H1 (cell line): ENCODE data around the gene WNT9B. TPM values are rescaled to one million over a fixed set of nuclear protein-coding genes. Genes with fewer than 3 reads are reported as not detected.
A peak's percentile ranks its signal among the peaks of the same experiment; 100 is the strongest.

Experiments
- BACH1 ChIP-seq: IDR thresholded peaks from 2 replicates; pipeline ENCODE4 v1.6.1; 2012; ENCODE audit warnings: low read length, improper control_type of control experiment
- CBX5 ChIP-seq: fragments of 300-800, 300-1000 bp; sonication (generic); IDR thresholded peaks from 2 replicates; pipeline ENCODE4 v1.7.1; 2016; ENCODE audit warnings: antibody characterized with exemption, low read length, low read depth
- CHD1 ChIP-seq: IDR thresholded peaks from 2 replicates; pipeline ENCODE4 v1.6.1; 2012; ENCODE audit warnings: low read depth, low read length, improper control_type of control experiment
- CREB1 ChIP-seq: IDR thresholded peaks from 2 replicates; pipeline ENCODE4 v1.6.1; 2012; ENCODE audit warnings: inconsistent platforms
- EP300 ChIP-seq, 2 experiments: IDR thresholded peaks; 1 replicate in 1 of 2; 2 replicates in 1 of 2; pipeline ENCODE4 v1.6.1; 2011 to 2012; ENCODE audit warnings: low read depth in 2 of 2, low read length in 2 of 2, mild to moderate bottlenecking in 2 of 2, borderline replicate concordance in 1 of 2, inconsistent platforms in 1 of 2, moderate library complexity in 1 of 2
- HDAC2 ChIP-seq, 2 experiments: fragments of 300-600 bp in 1 of 2; sonication (generic) in 1 of 2; IDR thresholded peaks; 2 replicates each; pipeline ENCODE4 v1.6.1; 2011 to 2012; ENCODE audit warnings: low read depth in 2 of 2, low read length in 2 of 2, mild to moderate bottlenecking in 2 of 2, moderate library complexity in 2 of 2, borderline replicate concordance in 1 of 2, inconsistent platforms in 1 of 2
- KDM4A ChIP-seq: IDR thresholded peaks from one replicate; pipeline ENCODE4 v1.7.1; 2012; ENCODE audit warnings: low read depth, mild to moderate bottlenecking, moderate library complexity, low read length, inconsistent platforms; ENCODE audit not compliant: severe bottlenecking
- PHF8 ChIP-seq: fragments of 200-600 bp; sonication (generic); conservative IDR thresholded peaks from 2 replicates; pipeline ENCODE4 v1.7.1; 2012; ENCODE audit warnings: low read depth, mild to moderate bottlenecking, inconsistent platforms, low read length, moderate library complexity
- POLR2AphosphoS5 ChIP-seq: IDR thresholded peaks from 2 replicates; pipeline ENCODE4 v1.6.1; 2011; ENCODE audit warnings: low read depth, low read length
- RAD21 ChIP-seq, 2 experiments: IDR thresholded peaks in 1 of 2; conservative IDR thresholded peaks in 1 of 2; 2 replicates each; pipeline ENCODE4 v1.6.1; 2011; ENCODE audit warnings: low read depth in 2 of 2, low read length in 2 of 2, improper control_type of control experiment in 1 of 2, inconsistent platforms in 1 of 2, mild to moderate bottlenecking in 1 of 2, moderate library complexity in 1 of 2
- SP1 ChIP-seq: IDR thresholded peaks from 2 replicates; pipeline ENCODE4 v1.6.1; 2011; ENCODE audit warnings: low read depth, low read length
- SP2 ChIP-seq: IDR thresholded peaks from 2 replicates; pipeline ENCODE4 v1.6.1; 2012; ENCODE audit warnings: mild to moderate bottlenecking, low read length, inconsistent platforms
- SP4 ChIP-seq: IDR thresholded peaks from 2 replicates; pipeline ENCODE4 v1.6.1; 2012; ENCODE audit warnings: low read length, inconsistent platforms
- SUZ12 ChIP-seq: fragments of 200-600 bp; sonication (generic); IDR thresholded peaks from 2 replicates; pipeline ENCODE4 v1.6.1; 2012; ENCODE audit warnings: mild to moderate bottlenecking, inconsistent platforms, low read length, moderate library complexity, mixed read lengths
- TEAD4 ChIP-seq: IDR thresholded peaks from 2 replicates; pipeline ENCODE4 v1.6.1; 2012; ENCODE audit warnings: low read depth, low read length, inconsistent platforms, mixed read lengths
- polyA plus RNA-seq, 7 experiments: library from polyadenylated mRNA; depleted of rRNA in 3 of 7; stranded (reverse) in 5 of 7; unstranded in 2 of 7; fragments of >200 nt in 5 of 7; fragments of 200-250 nt in 2 of 7; gene quantifications; 1 replicate in 5 of 7; 2 replicates in 1 of 7; 4 replicates in 1 of 7; pipeline versions ENCODE4 v1.2.1 to v1.2.3, GENCODE V29; 2011 to 2013; ENCODE audit warnings: missing spikeins in 2 of 7, mixed read lengths in 2 of 7
- total RNA-seq: library from RNA; stranded (reverse); fragmentation: NEBNext Ultra II Directional; extraction: Animal tissue kit (Norgen Biotek cat#: 25700); gene quantifications from 2 replicates; pipeline ENCODE4 v1.2.1, GENCODE V29; 2021
- TF ChIP-seq, protein P1 (sequence below): IDR thresholded peaks from 2 replicates; pipeline ENCODE4 v1.6.1; 2012; ENCODE audit warnings: inconsistent platforms
- TF ChIP-seq, protein P2 (sequence below), 3 experiments: IDR thresholded peaks; 1 replicate in 2 of 3; 2 replicates in 1 of 3; pipeline versions ENCODE4 v1.5.1 to v1.6.1; 2011; ENCODE audit warnings: low read length in 3 of 3, mild to moderate bottlenecking in 3 of 3, inconsistent platforms in 2 of 3, low read depth in 1 of 3, moderate library complexity in 1 of 3; ENCODE audit not compliant: insufficient read depth in 1 of 3; ENCODE audit errors: control extremely low read depth in 1 of 3

WNT9B gene
- total and polyA plus RNA-seq, 2 of the 8 experiments (the other 6 are each of a cell fraction or from before 2014, with no cell fraction given), result 0.21 TPM; not detected in 1

DNA sequence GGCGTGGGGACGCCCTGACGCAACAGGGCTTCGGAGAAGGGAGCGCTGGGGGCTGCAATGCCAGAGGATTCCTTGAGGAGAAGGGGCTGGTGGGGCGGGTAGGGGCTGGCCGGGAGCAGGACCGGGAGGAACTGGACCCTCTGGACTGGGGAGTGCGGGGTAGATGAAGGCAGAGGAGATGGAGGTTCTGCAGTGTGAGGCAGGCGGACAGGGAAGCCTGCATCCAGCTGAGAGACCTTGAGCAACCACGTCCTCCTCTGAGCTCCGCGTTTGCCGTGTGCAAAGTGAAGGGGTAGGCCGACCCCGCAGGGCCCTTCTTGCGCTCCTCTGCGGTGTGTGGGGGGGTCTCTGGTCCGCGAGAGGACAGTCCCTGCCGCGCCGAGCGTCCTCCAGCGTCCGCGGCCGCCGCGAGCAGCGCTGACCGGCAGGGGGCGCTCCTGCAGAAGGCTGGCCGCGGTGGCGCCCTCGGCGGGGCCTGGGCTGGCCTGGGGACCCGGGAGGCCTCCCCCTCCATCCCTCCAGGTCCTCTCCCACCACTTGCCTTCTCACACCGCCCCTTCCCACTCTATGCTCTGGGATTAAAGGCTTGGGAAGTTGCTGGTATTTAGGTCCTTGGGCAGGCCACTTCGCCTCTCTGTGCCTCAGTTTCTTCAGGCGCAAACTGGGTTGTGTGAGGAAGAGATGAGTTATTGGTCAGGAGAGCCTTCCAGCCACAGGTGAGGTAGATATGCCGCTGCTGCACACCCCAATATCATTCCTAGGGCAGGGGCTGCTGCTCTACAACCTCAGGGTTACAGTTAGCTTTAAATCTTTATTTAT lies 9.6 kb upstream of the WNT9B start (continued):
- TF ChIP-seq EP300 (IDR thresholded peaks at IDR 0.05; ENCODE audit: borderline replicate concordance in 1 of 2, low read depth in 2 of 2, low read length in 2 of 2) (0 out of 3 replicates have a peak, but pooled peaks of 1 of the 2 experiments have one; percentile 26), BACH1 (no peak), SP1 (no peak), SP4 (no peak), POLR2AphosphoS5 (no peak), CREB1 (no peak), HDAC2 (IDR thresholded peaks at IDR 0.05; ENCODE audit: borderline replicate concordance in 1 of 2, low read depth in 2 of 2, low read length in 2 of 2) (no peak), SUZ12 (no peak), CHD1 (no peak), CBX5 (no peak), KDM4A (peak; percentile 69), SP2 (no peak), PHF8 (no peak), RAD21 (IDR thresholded peaks at IDR 0.05 in 1 of 2, conservative IDR thresholded peaks at IDR 0.05 in 1 of 2; ENCODE audit: low read depth in 2 of 2, low read length in 2 of 2) (peak; percentile 77 to 87), TEAD4 (0 out of 2 replicates have a peak, but pooled peaks have one; percentile 2)
- TF ChIP-seq, protein P1, sequence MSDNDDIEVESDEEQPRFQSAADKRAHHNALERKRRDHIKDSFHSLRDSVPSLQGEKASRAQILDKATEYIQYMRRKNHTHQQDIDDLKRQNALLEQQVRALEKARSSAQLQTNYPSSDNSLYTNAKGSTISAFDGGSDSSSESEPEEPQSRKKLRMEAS, result no peak
- TF ChIP-seq, protein P2, sequence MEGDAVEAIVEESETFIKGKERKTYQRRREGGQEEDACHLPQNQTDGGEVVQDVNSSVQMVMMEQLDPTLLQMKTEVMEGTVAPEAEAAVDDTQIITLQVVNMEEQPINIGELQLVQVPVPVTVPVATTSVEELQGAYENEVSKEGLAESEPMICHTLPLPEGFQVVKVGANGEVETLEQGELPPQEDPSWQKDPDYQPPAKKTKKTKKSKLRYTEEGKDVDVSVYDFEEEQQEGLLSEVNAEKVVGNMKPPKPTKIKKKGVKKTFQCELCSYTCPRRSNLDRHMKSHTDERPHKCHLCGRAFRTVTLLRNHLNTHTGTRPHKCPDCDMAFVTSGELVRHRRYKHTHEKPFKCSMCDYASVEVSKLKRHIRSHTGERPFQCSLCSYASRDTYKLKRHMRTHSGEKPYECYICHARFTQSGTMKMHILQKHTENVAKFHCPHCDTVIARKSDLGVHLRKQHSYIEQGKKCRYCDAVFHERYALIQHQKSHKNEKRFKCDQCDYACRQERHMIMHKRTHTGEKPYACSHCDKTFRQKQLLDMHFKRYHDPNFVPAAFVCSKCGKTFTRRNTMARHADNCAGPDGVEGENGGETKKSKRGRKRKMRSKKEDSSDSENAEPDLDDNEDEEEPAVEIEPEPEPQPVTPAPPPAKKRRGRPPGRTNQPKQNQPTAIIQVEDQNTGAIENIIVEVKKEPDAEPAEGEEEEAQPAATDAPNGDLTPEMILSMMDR (IDR thresholded peaks at IDR 0.05; ENCODE audit: control extremely low read depth in 1 of 3, insufficient read depth in 1 of 3, low read depth in 1 of 3, low read length in 3 of 3), result peak; percentile 85 to 96 (median 90)
